SK-N-SH (cell line): ENCODE results near the gene KMT2C. TPM values are rescaled to one million over a fixed set of nuclear protein-coding genes. Genes with fewer than 3 reads are reported as not detected.

Experiments used
- CTCF ChIA-PET: fragments of 300-600, 350-600 bp; formaldehyde crosslinking; extraction: SDS; loops from one replicate; lab custom pipeline; 2021; lab: Yijun Ruan, JAX
- POLR2A ChIA-PET: fragments of 350-600 bp; sonication (Branson Sonifier 250); formaldehyde crosslinking; extraction: SDS; loops from one replicate; lab custom pipeline; 2020; ENCODE audit warnings: antibody characterized with exemption, inconsistent platforms; lab: Yijun Ruan, JAX
- DNase-seq: peaks from one replicate; pipeline ENCODE4 v3.0.0; 2012
- H2AFZ ChIP-seq: fragments of 200-600 bp; sonication (generic); 2 replicates; pipeline ENCODE4 v1.8.1; 2016; ENCODE audit warnings: antibody characterized with exemption, mild to moderate bottlenecking, low read depth
- H3F3A ChIP-seq: fragments of 200-600 bp; sonication (generic); replicated peaks from 2 replicates; pipeline ENCODE3; 2016; ENCODE audit warnings: antibody characterized with exemption, mild to moderate bottlenecking; ENCODE audit not compliant: insufficient read depth
- H3K27ac ChIP-seq, 2 experiments: fragments of 200-500 bp in 1 of 2; fragments of 200-600 bp in 1 of 2; sonication (Bioruptor generic) in 1 of 2; sonication (generic), shearing (Covaris generic) in 1 of 2; 2 replicates each; pipeline versions ENCODE4 v1.5.1 to v1.6.1; 2014 to 2016; ENCODE audit warnings: low read depth in 2 of 2, inconsistent platforms in 1 of 2, low read length in 1 of 2, mild to moderate bottlenecking in 1 of 2, mixed read lengths in 1 of 2
- H3K27me3 ChIP-seq: fragments of 200-600 bp; sonication (generic), shearing (Covaris generic); 2 replicates; pipeline ENCODE4 v1.6.1; 2016; ENCODE audit warnings: mixed run types; ENCODE audit not compliant: insufficient read depth
- H3K36me3 ChIP-seq, 2 experiments: fragments of 200-500 bp in 1 of 2; fragments of 200-600 bp in 1 of 2; sonication (Bioruptor generic) in 1 of 2; sonication (generic) in 1 of 2; replicated peaks in 1 of 2; 2 replicates each; pipeline versions ENCODE3 to v1.5.1; 2014 to 2016; ENCODE audit warnings: low read length in 1 of 2, mild to moderate bottlenecking in 1 of 2; ENCODE audit not compliant: insufficient read depth in 2 of 2, control insufficient read depth in 1 of 2
- H3K4me1 ChIP-seq, 2 experiments: fragments of 200-500 bp in 1 of 2; fragments of 200-600 bp in 1 of 2; sonication (Bioruptor generic) in 1 of 2; sonication (generic), shearing (Covaris generic) in 1 of 2; 2 replicates each; pipeline versions ENCODE4 v1.5.1 to v1.6.1; 2014 to 2016; ENCODE audit warnings: low read depth in 1 of 2, low read length in 1 of 2, mixed run types in 1 of 2; ENCODE audit not compliant: insufficient read depth in 2 of 2, control insufficient read depth in 1 of 2
- H3K4me2 ChIP-seq: fragments of 200-600 bp; sonication (generic), shearing (Covaris generic); 2 replicates; pipeline ENCODE4 v1.6.1; 2017; ENCODE audit warnings: mixed run types
- H3K4me3 ChIP-seq, 2 experiments: fragments of 200-500 bp in 1 of 2; fragments of 200-600 bp in 1 of 2; sonication (Bioruptor generic) in 1 of 2; sonication (generic), shearing (Covaris generic) in 1 of 2; 2 replicates each; pipeline versions ENCODE4 v1.5.1 to v1.8.1; 2014 to 2016; ENCODE audit warnings: low read depth in 2 of 2, inconsistent platforms in 1 of 2, low read length in 1 of 2, mild to moderate bottlenecking in 1 of 2, mixed read lengths in 1 of 2, moderate library complexity in 1 of 2
- H3K79me2 ChIP-seq: fragments of 200-600 bp; sonication (generic); 2 replicates; pipeline ENCODE4 v1.8.1; 2017; ENCODE audit warnings: mild to moderate bottlenecking; ENCODE audit not compliant: insufficient read depth
- H3K9ac ChIP-seq: fragments of 200-600 bp; sonication (generic); 2 replicates; pipeline ENCODE4 v1.6.1; 2017; ENCODE audit warnings: mixed run types
- H3K9me2 ChIP-seq: fragments of 200-600 bp; sonication (generic); 2 replicates; pipeline ENCODE4 v1.6.1; 2017; ENCODE audit warnings: mixed run types
- H3K9me3 ChIP-seq: fragments of 200-600 bp; sonication (generic); 2 replicates; pipeline ENCODE4 v1.6.1; 2017; ENCODE audit warnings: mixed run types, mild to moderate bottlenecking, moderate library complexity
- H4K20me1 ChIP-seq: fragments of 200-600 bp; sonication (generic); 2 replicates; pipeline ENCODE4 v1.6.1; 2017; ENCODE audit warnings: mild to moderate bottlenecking, mixed run types; ENCODE audit not compliant: insufficient read depth
- CHD2 ChIP-seq: fragments of 150-350 bp; IDR thresholded peaks from 2 replicates; pipeline ENCODE4 v1.6.1; 2018; ENCODE audit warnings: low read length; ENCODE audit not compliant: partially characterized antibody
- ELF1 ChIP-seq: IDR thresholded peaks from 2 replicates; pipeline ENCODE4 v1.4.0; 2012
- EZH2phosphoT487 ChIP-seq: fragments of 200-600 bp; sonication (generic); IDR thresholded peaks from 2 replicates; pipeline ENCODE4 v1.6.1; 2017; ENCODE audit warnings: low read depth, mixed run types, mild to moderate bottlenecking, antibody characterized with exemption, moderate library complexity, borderline replicate concordance
- GABPA ChIP-seq: IDR thresholded peaks from 2 replicates; pipeline ENCODE4 v1.4.0; 2012; ENCODE audit warnings: low read depth, mild to moderate bottlenecking
- GATA2 ChIP-seq: sonication (generic); formaldehyde crosslinking; IDR thresholded peaks from 2 replicates; pipeline ENCODE4 v1.5.0; 2020; ENCODE audit warnings: mild to moderate bottlenecking, missing genetic modification reagents
- JUND ChIP-seq: IDR thresholded peaks from 2 replicates; pipeline ENCODE4 v1.4.0; 2012
- MEF2A ChIP-seq: IDR thresholded peaks from 2 replicates; pipeline ENCODE4 v1.4.0; 2012; ENCODE audit warnings: low read depth, borderline replicate concordance
- NFIC ChIP-seq: IDR thresholded peaks from 2 replicates; pipeline ENCODE4 v1.4.0; 2012; ENCODE audit warnings: borderline replicate concordance
- PBX3 ChIP-seq: IDR thresholded peaks from 2 replicates; pipeline ENCODE4; 2012
- REST ChIP-seq: IDR thresholded peaks from 2 replicates; pipeline ENCODE4 v1.6.1; 2012; ENCODE audit warnings: mild to moderate bottlenecking, low read depth, low read length, moderate library complexity
- RFX5 ChIP-seq: IDR thresholded peaks from 2 replicates; pipeline ENCODE4 v1.6.1; 2012; ENCODE audit warnings: mild to moderate bottlenecking, improper control_type of control experiment, low read length
- SIN3A ChIP-seq: IDR thresholded peaks from 2 replicates; pipeline ENCODE4 v1.6.1; 2012; ENCODE audit warnings: low read depth, mild to moderate bottlenecking, low read length, moderate library complexity, borderline replicate concordance
- SMC3 ChIP-seq: IDR thresholded peaks from 2 replicates; pipeline ENCODE4 v1.6.1; 2012; ENCODE audit warnings: low read depth, low read length, improper control_type of control experiment
- TAF1 ChIP-seq: IDR thresholded peaks from 2 replicates; pipeline ENCODE4 v1.6.1; 2012; ENCODE audit warnings: low read depth, mild to moderate bottlenecking, low read length, moderate library complexity, borderline replicate concordance
- TCF12 ChIP-seq: IDR thresholded peaks from 2 replicates; pipeline ENCODE4 v1.4.0; 2012
- WGBS: methylation state at CpG from one replicate; pipeline ENCODE4 v1.1.6; 2017; ENCODE audit warnings: low lambda C conversion rate; 5-methylcytosine and 5-hydroxymethylcytosine counted together
- polyA plus RNA-seq, 3 experiments: library from polyadenylated mRNA; depleted of rRNA; stranded (reverse); fragments of >200 nt; gene quantifications; 2 replicates each; pipeline ENCODE4 v1.2.3, GENCODE V29; 2012
- TF ChIP-seq, protein P1 (sequence below): fragments of 150-350 bp; IDR thresholded peaks from 2 replicates; pipeline ENCODE4 v1.6.1; 2016; ENCODE audit warnings: mild to moderate bottlenecking, low read depth, low read length
- TF ChIP-seq, protein P2 (sequence below): IDR thresholded peaks from 2 replicates; pipeline ENCODE4 v1.4.0; 2012; ENCODE audit warnings: low read depth
- TF ChIP-seq, protein P3 (sequence below): IDR thresholded peaks from 2 replicates; pipeline ENCODE4 v1.4.0; 2012; ENCODE audit warnings: low read depth, borderline replicate concordance

Gene KMT2C
- polyA plus RNA-seq, 1 of the 3 experiments (the other 2 are of a cell fraction) = 8.0 TPM

GRCh38 chr7:152312316-152312715 is 123.5 kb downstream of the KMT2C start:
- WGBS = 97% methylated on average over 2 of the region's 2 CpGs
- no peak overlapping the region for H2AFZ ChIP-seq

More at GRCh38 chr7:152312316-152312715, 123.5 kb downstream of the KMT2C start:
- Histone ChIP-seq H4K20me1 (no peaks in the 10 kb centered on the region), H3K4me1 (peaks cover 0 to 15% of the 10 kb centered on the region in 2 experiments; a peak in 2 of 4 replicates), H3K9me3 (no peaks in the 10 kb centered on the region), H3K27ac (no peak overlapping the region), H3K4me2 (no peak overlapping the region), H3K27me3 (no peaks in the 10 kb centered on the region), H3K9me2 (no peaks in the 10 kb centered on the region), H3F3A (peaks cover 15% of the 10 kb centered on the region), H3K9ac (no peak overlapping the region), H3K79me2 (peaks cover 36% of the 10 kb centered on the region), H3K36me3 (peaks cover 11 to 35% of the 10 kb centered on the region in 2 experiments), H3K4me3 (no peak overlapping the region)
- ChIA-PET CTCF (interaction anchor here (1.3 to 2.5 kb wide), 2 partner anchors 25 to 29 kb away, joined by 4 to 10 read pairs; no protein-coding TSS in a partner anchor), POLR2A (no interaction called here)
- DNase-seq = no peak
- TF ChIP-seq, protein P1, sequence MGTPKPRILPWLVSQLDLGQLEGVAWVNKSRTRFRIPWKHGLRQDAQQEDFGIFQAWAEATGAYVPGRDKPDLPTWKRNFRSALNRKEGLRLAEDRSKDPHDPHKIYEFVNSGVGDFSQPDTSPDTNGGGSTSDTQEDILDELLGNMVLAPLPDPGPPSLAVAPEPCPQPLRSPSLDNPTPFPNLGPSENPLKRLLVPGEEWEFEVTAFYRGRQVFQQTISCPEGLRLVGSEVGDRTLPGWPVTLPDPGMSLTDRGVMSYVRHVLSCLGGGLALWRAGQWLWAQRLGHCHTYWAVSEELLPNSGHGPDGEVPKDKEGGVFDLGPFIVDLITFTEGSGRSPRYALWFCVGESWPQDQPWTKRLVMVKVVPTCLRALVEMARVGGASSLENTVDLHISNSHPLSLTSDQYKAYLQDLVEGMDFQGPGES = no peak
- no peak for TF ChIP-seq GATA2 (CRISPR knock-in tag)
- no peak for TF ChIP-seq RFX5
- TF ChIP-seq EZH2phosphoT487 = no peak
- no peak for TF ChIP-seq REST
- no peak for TF ChIP-seq SIN3A
- TF ChIP-seq NFIC = no peak
- TF ChIP-seq MEF2A = no peak
- no peak for TF ChIP-seq SMC3
- TF ChIP-seq, protein P2, sequence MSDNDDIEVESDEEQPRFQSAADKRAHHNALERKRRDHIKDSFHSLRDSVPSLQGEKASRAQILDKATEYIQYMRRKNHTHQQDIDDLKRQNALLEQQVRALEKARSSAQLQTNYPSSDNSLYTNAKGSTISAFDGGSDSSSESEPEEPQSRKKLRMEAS = no peak
- no peak for TF ChIP-seq CHD2
- no peak for TF ChIP-seq GABPA
- TF ChIP-seq TAF1 = no peak
- TF ChIP-seq, protein P3, sequence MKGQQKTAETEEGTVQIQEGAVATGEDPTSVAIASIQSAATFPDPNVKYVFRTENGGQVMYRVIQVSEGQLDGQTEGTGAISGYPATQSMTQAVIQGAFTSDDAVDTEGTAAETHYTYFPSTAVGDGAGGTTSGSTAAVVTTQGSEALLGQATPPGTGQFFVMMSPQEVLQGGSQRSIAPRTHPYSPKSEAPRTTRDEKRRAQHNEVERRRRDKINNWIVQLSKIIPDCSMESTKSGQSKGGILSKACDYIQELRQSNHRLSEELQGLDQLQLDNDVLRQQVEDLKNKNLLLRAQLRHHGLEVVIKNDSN = no peak
- no peak for TF ChIP-seq JUND
- TF ChIP-seq TCF12 = no peak
- TF ChIP-seq PBX3 = no peak
- TF ChIP-seq ELF1 = no peak
- TF ChIP-seq, all 33 proteins: peak for 0
